Epithelial cell of esophagus (primary cell): ENCODE measurements around the gene MAB21L2.
"Not testable (repeated sequence)": the region's sequence is repeated elsewhere in the genome, so short reads cannot be mapped to it uniquely, and the experiment has no call there.

Experiments used
- DNase-seq: peaks from one replicate; pipeline ENCODE4 v3.0.0; 2010; ENCODE audit warnings: low read depth
- H3K4me3 ChIP-seq: 2 replicates; pipeline ENCODE4 v1.5.1; 2011; ENCODE audit warnings: mild to moderate bottlenecking, low read length, control low read depth
- CTCF ChIP-seq: IDR thresholded peaks from 2 replicates; pipeline ENCODE4 v1.5.1; 2011; ENCODE audit warnings: low read depth, mild to moderate bottlenecking, low read length, control low read depth, inconsistent platforms; ENCODE audit not compliant: insufficient read depth; ENCODE audit errors: missing control alignments

The MAB21L2 gene

GRCh38 chr4:150543042-150543441 is 38.9 kb upstream of the MAB21L2 start:
- no peak for TF ChIP-seq CTCF
- no peak overlapping the region for H3K4me3 ChIP-seq
- no peak for DNase-seq

GRCh38 chr4:150546286-150546685 is 35.7 kb upstream of the MAB21L2 start:
- H3K4me3 ChIP-seq, result no peak overlapping the region
- no peak for TF ChIP-seq CTCF
- no peak for DNase-seq

- no peak for TF ChIP-seq CTCF
- H3K4me3 ChIP-seq, result no peak overlapping the region
- DNase-seq, result no peak
These were observed 34.7 kb upstream of the MAB21L2 start for GRCh38 chr4:150547154-150547838.

GRCh38 chr4:150557811-150558210 is 24.1 kb upstream of the MAB21L2 start:
- DNase-seq, result peak; percentile 34

GRCh38 chr4:150561143-150561737 is 20.7 kb upstream of the MAB21L2 start:
- DNase-seq, result no peak
- no peak for TF ChIP-seq CTCF
- H3K4me3 ChIP-seq, result no peak overlapping the region

More at GRCh38 chr4:150557811-150558210, 24.1 kb upstream of the MAB21L2 start:
- not testable (repeated sequence) for H3K4me3 ChIP-seq

- TF ChIP-seq CTCF, result no peak
- no peak overlapping the region for H3K4me3 ChIP-seq
- no peak for DNase-seq
These were observed 19.7 kb upstream of the MAB21L2 start for GRCh38 chr4:150562250-150562649.

GRCh38 chr4:150562751-150563150 is 19.2 kb upstream of the MAB21L2 start:
- no peak for DNase-seq
- TF ChIP-seq CTCF, result no peak
- H3K4me3 ChIP-seq, result no peak overlapping the region

GRCh38 chr4:150564967-150565366 is 17.0 kb upstream of the MAB21L2 start:
- DNase-seq, result not testable (repeated sequence)

More at GRCh38 chr4:150564967-150565366, 17.0 kb upstream of the MAB21L2 start:
- H3K4me3 ChIP-seq, result not testable (repeated sequence)
